C4-2B (cell line): ENCODE results near the gene MVK.

Source experiments
- CTCF ChIP-seq: fragments of 450-650 bp; conservative IDR thresholded peaks from 2 replicates; pipeline ENCODE4 v1.5.1; 2017; ENCODE audit warnings: mild to moderate bottlenecking
- ZFX ChIP-seq: fragments of 450-650 bp; IDR thresholded peaks from 2 replicates; pipeline ENCODE4 v1.6.1; 2017

GRCh38 chr12:109573914-109574244, 285 bp downstream of the MVK start:
- TF ChIP-seq CTCF (no peak), ZFX (no peak)
